HepG2 (cell line): ENCODE measurements around the gene BICDL1.

Source experiments
- CTCF ChIP-seq: sonication (generic); formaldehyde crosslinking; IDR thresholded peaks from 2 replicates; pipeline ENCODE4 v1.5.0; 2020; ENCODE audit warnings: mild to moderate bottlenecking, missing genetic modification reagents, moderate library complexity
- ELF1 ChIP-seq: sonication (generic); formaldehyde crosslinking; IDR thresholded peaks from 2 replicates; pipeline ENCODE4 v1.4.0; 2020; ENCODE audit warnings: missing genetic modification reagents
- JUN ChIP-seq: sonication (generic); formaldehyde crosslinking; IDR thresholded peaks from 2 replicates; pipeline ENCODE4 v1.4.0; 2020; ENCODE audit warnings: mild to moderate bottlenecking, missing genetic modification reagents
- MTERF4 ChIP-seq: sonication (generic); formaldehyde crosslinking; IDR thresholded peaks from 2 replicates; pipeline ENCODE4 v1.8.0; 2023; ENCODE audit warnings: mild to moderate bottlenecking, missing genetic modification reagents
- YY1 ChIP-seq: IDR thresholded peaks from 2 replicates; pipeline ENCODE4 v1.6.1; 2011; ENCODE audit warnings: low read length, low read depth, moderate library complexity, mild to moderate bottlenecking; ENCODE audit not compliant: insufficient read depth, insufficient replicate concordance
- ZNF253 ChIP-seq: sonication (generic); formaldehyde crosslinking; IDR thresholded peaks from 2 replicates; pipeline ENCODE4 v1.8.0; 2022; ENCODE audit warnings: mild to moderate bottlenecking, missing genetic modification reagents, borderline replicate concordance

- no peak for TF ChIP-seq ZNF253
- TF ChIP-seq ELF1 (CRISPR knock-in tag): no peak
- no peak for TF ChIP-seq JUN (CRISPR knock-in tag)
- no peak for TF ChIP-seq MTERF4 (CRISPR knock-in tag)
- no peak for TF ChIP-seq CTCF (CRISPR knock-in tag)
- TF ChIP-seq YY1: no peak
These were observed 97.0 kb downstream of the BICDL1 start for GRCh38 chr12:120085920-120086645.
